GM10847 (cell line): ENCODE measurements around the gene PIP4K2A.

Source experiments
- POLR2A ChIP-seq: IDR thresholded peaks from 2 replicates; pipeline ENCODE4 v1.6.1; 2011; ENCODE audit not compliant: insufficient read length; ENCODE audit errors: extremely low read depth

PIP4K2A gene

DNA sequence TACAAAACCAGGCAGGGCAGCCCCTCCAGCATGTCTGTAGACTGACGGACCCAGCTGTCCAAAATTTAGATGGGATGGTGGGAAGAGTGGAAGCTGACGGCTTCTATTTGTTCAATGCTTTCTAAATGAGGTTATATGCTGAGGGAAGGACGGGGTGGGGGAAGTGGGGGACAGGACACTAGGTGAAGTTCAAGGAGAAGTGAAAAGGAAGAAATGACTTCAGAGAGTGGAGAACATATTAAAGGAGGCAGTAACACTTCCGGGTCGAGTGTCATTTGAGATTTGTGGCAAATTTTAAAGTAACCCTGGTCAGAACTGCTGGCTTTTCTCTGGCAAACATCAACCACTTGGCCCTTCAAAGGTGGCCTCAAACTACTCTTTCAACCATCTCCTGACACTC, 9.4 kb downstream of the PIP4K2A start:
- TF ChIP-seq POLR2A = no peak

DNA sequence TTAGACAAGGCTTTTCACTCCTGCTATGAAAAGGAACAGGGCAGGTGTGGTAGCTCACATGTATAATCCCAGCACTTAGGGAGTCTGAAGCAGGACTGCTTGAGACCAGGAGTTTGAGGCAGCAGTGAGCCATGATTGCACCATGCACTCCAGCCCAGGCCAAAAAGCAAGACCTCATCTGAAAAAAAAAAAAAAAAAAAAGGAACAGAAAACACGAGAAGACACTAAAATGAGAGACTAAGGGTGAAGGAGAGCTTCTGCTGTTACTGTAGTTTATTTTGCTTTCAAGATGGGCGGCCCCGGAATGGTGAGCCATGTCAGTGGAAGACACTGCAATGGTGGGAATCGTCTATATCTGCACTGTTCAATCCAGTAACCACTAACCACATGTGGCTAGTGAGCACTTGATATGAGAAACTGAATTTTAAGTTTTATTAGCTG, 9.9 kb downstream of the PIP4K2A start:
- TF ChIP-seq POLR2A = no peak

DNA sequence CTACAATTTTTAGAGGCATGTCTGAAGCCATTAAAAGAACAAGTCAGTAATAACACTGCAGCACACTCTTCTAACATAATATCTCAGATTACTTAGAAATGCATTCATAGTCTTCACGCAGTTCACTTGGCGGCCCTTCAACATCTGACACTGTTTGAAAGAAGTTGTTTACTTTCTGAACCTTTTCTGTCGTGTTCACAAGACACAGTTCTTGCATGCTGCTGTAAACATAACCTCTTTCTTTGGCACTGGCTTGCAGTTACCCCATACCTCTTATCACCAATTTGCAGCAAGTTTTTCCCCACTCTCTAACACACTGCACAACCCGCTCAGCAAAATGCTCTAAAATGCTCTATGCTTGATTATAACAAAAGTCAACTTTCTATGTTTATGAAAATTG, 12.0 kb downstream of the PIP4K2A start:
- TF ChIP-seq POLR2A = no peak

- TF ChIP-seq POLR2A = no peak
Observed at GRCh38 chr10:22701132-22701826, 13.1 kb downstream of the PIP4K2A start.

DNA sequence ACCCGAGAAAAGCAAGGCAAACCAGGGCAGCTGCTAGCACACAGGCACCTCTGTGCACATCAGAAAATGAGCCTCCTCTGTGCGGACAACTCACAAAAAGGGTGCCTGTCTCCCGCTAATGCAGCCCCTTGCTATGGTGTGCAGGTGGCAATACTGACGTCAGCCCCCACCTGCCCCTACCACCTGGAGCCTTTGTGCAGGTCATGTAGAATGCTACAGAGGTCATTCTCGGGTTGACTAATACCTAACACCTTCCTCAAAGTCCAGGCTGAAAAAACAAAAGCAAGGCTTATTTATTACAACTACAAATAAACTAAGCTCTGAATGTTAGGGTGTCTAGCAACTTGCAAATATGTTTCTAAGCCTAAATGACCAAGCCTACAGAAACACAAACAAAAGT, 13.9 kb downstream of the PIP4K2A start:
- no peak for TF ChIP-seq POLR2A

- no peak for TF ChIP-seq POLR2A
Observed at GRCh38 chr10:22699976-22700375, 14.4 kb downstream of the PIP4K2A start.

GRCh38 chr10:22698941-22699440, 15.4 kb downstream of the PIP4K2A start:
- no peak for TF ChIP-seq POLR2A

DNA sequence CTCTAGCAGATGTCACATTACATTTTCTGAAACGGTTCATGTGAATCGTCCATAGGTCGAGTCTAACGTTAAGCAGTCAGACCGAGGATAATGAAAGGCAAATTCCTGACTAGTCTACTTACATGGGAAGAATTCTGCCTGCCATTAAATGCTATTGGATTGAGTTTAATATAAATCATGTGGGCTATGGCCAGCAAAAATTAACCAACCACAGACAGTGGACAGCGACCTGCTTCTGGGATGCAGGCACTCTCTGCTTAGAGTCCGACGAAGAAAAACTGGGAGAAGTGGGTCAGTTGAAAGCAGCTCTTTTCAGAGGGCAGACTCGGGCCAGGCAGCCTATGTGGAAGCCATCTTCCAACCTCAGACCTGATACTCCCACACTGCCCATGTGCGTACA, 16.6 kb downstream of the PIP4K2A start:
- no peak for TF ChIP-seq POLR2A

DNA sequence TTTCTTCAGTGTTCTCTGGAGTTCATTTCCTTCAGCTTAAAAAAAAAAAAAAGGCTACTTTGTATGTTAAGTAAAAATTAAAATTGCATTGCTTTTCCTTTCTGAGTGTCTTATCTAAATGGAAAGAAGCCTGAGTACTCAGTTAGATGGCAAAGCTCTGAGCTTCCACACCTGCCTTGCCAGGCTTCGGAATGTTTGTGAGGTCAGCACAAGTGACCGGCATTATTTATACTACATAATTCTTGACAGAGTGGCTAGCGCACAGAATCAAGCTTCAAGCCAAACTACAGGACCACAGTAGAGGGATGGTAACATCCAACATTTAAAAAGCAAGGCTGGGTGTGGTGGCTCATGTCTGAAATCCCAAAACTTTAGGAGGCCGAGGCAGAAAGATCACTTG, 17.3 kb downstream of the PIP4K2A start:
- TF ChIP-seq POLR2A = no peak

DNA sequence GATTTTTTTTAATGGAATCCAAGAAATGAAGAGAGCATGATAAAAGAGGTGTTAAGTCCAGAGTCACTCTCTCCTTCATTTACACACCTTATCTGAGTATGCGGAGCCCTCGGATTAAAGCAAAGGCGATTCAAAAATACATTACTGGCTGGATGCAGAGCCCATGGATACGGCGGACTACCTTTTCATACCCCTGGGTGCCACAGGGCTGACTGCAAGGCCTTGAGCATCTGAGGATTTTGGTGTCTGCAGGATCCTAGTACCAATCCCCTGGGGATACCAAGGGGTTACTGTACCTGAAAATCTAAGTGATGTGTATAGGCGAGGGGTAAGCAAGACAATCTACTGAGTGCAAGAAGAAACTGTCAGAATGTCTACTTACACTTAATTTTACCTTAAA, 20.5 kb downstream of the PIP4K2A start:
- TF ChIP-seq POLR2A = no peak

DNA sequence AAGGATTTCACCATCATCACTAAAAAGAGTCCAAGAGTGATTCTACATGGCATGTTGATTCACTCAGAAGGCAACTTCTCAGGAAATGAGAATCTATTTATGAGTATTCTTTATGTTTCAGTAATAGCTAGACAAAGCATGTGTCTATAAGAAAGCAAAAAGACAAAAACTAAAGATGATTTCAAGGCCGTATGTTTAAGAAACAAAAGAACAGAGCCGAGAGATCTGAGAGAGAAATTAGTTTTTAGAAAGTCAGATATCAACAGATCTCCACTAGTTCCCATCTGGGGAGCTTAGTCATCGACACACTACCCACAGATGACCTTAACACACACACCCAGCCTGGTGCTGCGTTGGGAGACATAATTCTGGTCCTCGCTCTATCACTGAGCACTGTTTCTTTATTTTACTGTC, 21.0 kb downstream of the PIP4K2A start:
- TF ChIP-seq POLR2A = no peak

GRCh38 chr10:22690614-22691431, 23.6 kb downstream of the PIP4K2A start:
- TF ChIP-seq POLR2A = no peak

GRCh38 chr10:22690158-22690557, 24.2 kb downstream of the PIP4K2A start:
- TF ChIP-seq POLR2A = no peak

- no peak for TF ChIP-seq POLR2A
Observed at GRCh38 chr10:22686347-22686746, 28.0 kb downstream of the PIP4K2A start.

- no peak for TF ChIP-seq POLR2A
Observed at GRCh38 chr10:22685926-22686325, 28.5 kb downstream of the PIP4K2A start.

DNA sequence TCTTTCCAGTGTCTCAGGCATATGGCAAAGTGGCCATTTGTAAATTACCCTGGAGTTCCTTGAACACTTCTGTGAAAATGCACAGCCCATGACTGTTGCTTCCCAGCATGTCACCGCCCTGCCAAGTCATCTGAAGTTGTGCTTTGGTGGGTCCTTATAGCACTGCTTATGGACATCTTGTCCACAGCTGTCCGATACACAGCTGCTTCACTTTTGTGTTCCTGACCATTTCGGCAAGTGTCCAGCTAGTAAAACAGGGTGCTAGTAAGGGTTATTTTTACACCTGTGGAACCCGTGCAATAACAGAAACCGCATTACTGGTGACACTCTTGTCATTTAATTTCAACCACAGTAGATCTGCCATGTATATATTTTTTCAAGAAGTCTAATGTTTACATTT, 29.7 kb downstream of the PIP4K2A start:
- no peak for TF ChIP-seq POLR2A

DNA sequence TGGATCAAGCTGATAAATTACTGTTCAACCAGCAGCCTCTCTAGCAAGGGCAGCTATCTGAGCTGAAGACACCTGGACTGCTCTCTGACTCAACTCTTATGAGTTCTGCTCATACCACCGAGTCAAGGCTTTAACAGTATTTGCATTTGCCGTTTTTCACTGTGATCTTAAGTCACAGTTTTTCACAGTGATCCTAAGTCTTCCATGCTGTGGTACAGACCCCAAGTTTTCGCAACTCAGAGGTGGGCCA, 31.3 kb downstream of the PIP4K2A start:
- no peak for TF ChIP-seq POLR2A
